Mesenchymal stem cell (in vitro differentiated cells and primary cell): Measurements from ENCODE around the gene CBX6.

Experiments
- DNase-seq: peaks from one replicate; pipeline ENCODE4 v3.0.0-alpha.2; 2013
- H2AFZ ChIP-seq: one replicate; pipeline ENCODE4 v1.6.1; 2013; ENCODE audit warnings: low read depth, mild to moderate bottlenecking, control low read depth, inconsistent platforms, low read length, moderate library complexity
- H2AK5ac ChIP-seq: 2 replicates; pipeline ENCODE4 v1.6.1; 2013; ENCODE audit warnings: low read length, moderate library complexity, mild to moderate bottlenecking, inconsistent platforms; ENCODE audit not compliant: severe bottlenecking
- H2BK120ac ChIP-seq: one replicate; pipeline ENCODE4 v1.6.1; 2013; ENCODE audit warnings: low read depth, mild to moderate bottlenecking, inconsistent platforms, low read length, moderate library complexity
- H2BK12ac ChIP-seq, 2 experiments: one replicate each; pipeline ENCODE4 v1.6.1; 2013; ENCODE audit warnings: inconsistent platforms in 2 of 2, low read length in 2 of 2, mild to moderate bottlenecking in 2 of 2, moderate library complexity in 2 of 2, control low read depth in 1 of 2
- H2BK15ac ChIP-seq: one replicate; pipeline ENCODE4 v1.6.1; 2013; ENCODE audit warnings: mild to moderate bottlenecking, low read depth, inconsistent platforms; ENCODE audit not compliant: poor library complexity, severe bottlenecking
- H2BK5ac ChIP-seq: 2 replicates; pipeline ENCODE4 v1.6.1; 2013; ENCODE audit warnings: low read depth, mild to moderate bottlenecking, low read length, control low read depth, inconsistent platforms; ENCODE audit not compliant: poor library complexity, severe bottlenecking
- H3K14ac ChIP-seq, 2 experiments: one replicate each; pipeline ENCODE4 v1.6.1; 2013; ENCODE audit warnings: inconsistent platforms in 2 of 2, low read length in 2 of 2, control low read depth in 1 of 2, mild to moderate bottlenecking in 1 of 2, moderate library complexity in 1 of 2
- H3K18ac ChIP-seq, 2 experiments: one replicate each; pipeline ENCODE4 v1.6.1; 2013; ENCODE audit warnings: inconsistent platforms in 2 of 2, low read length in 2 of 2, control low read depth in 1 of 2, low read depth in 1 of 2, mild to moderate bottlenecking in 1 of 2
- H3K23ac ChIP-seq, 2 experiments: one replicate each; pipeline ENCODE4 v1.6.1; 2013; ENCODE audit warnings: inconsistent platforms in 2 of 2, low read length in 2 of 2, mild to moderate bottlenecking in 2 of 2, moderate library complexity in 2 of 2, control low read depth in 1 of 2
- H3K27ac ChIP-seq: 2 replicates; pipeline ENCODE4 v1.5.1; 2013; ENCODE audit warnings: mild to moderate bottlenecking, moderate library complexity, low read length, control low read depth, inconsistent platforms; ENCODE audit not compliant: poor library complexity, severe bottlenecking
- H3K27me3 ChIP-seq, 2 experiments: 2 replicates each; pipeline versions ENCODE4 v1.6.1 to v1.7.0; 2013; ENCODE audit warnings: low read length in 2 of 2, mild to moderate bottlenecking in 2 of 2, moderate library complexity in 2 of 2, control low read depth in 1 of 2, inconsistent platforms in 1 of 2; ENCODE audit not compliant: control insufficient read depth in 1 of 2, insufficient read depth in 1 of 2
- H3K36me3 ChIP-seq, 2 experiments: 2 replicates each; pipeline versions ENCODE4 v1.6.1 to v1.7.0; 2013; ENCODE audit warnings: low read length in 2 of 2, control low read depth in 1 of 2, inconsistent platforms in 1 of 2, low read depth in 1 of 2, mild to moderate bottlenecking in 1 of 2; ENCODE audit not compliant: insufficient read depth in 2 of 2, control insufficient read depth in 1 of 2
- H3K4ac ChIP-seq, 2 experiments: one replicate each; pipeline ENCODE4 v1.6.1; 2013; ENCODE audit warnings: inconsistent platforms in 2 of 2, low read length in 2 of 2, mild to moderate bottlenecking in 2 of 2, moderate library complexity in 2 of 2, control low read depth in 1 of 2, low read depth in 1 of 2
- H3K4me1 ChIP-seq: 2 replicates; pipeline ENCODE4 v1.6.1; 2013; ENCODE audit warnings: low read depth, low read length, control low read depth; ENCODE audit not compliant: control insufficient read depth, insufficient read depth
- H3K4me2 ChIP-seq: 2 replicates; pipeline ENCODE4 v1.6.1; 2013; ENCODE audit warnings: low read length, mild to moderate bottlenecking, inconsistent platforms; ENCODE audit not compliant: poor library complexity, severe bottlenecking
- H3K4me3 ChIP-seq, 2 experiments: 2 replicates each; pipeline versions ENCODE4 v1.5.1 to v1.7.0; 2013; ENCODE audit warnings: low read length in 2 of 2, mild to moderate bottlenecking in 2 of 2, control low read depth in 1 of 2, low read depth in 1 of 2; ENCODE audit not compliant: insufficient read depth in 1 of 2
- H3K79me1 ChIP-seq: replicated peaks from 2 replicates; pipeline ENCODE4 v1.6.1; 2013; ENCODE audit warnings: mild to moderate bottlenecking, control low read depth, low read length, inconsistent platforms; ENCODE audit not compliant: poor library complexity, severe bottlenecking
- H3K9ac ChIP-seq: 2 replicates; pipeline ENCODE4 v1.7.0; 2013; ENCODE audit warnings: mild to moderate bottlenecking, low read length, moderate library complexity
- H3K9me3 ChIP-seq: 2 replicates; pipeline ENCODE4 v1.7.0; 2013; ENCODE audit warnings: mild to moderate bottlenecking, low read length; ENCODE audit not compliant: control insufficient read depth
- H4K8ac ChIP-seq: one replicate; pipeline ENCODE4 v1.6.1; 2013; ENCODE audit warnings: inconsistent platforms, mild to moderate bottlenecking, low read length, moderate library complexity
- H4K91ac ChIP-seq: one replicate; pipeline ENCODE4 v1.6.1; 2013; ENCODE audit warnings: mild to moderate bottlenecking, low read length, inconsistent platforms
- WGBS: methylation state at CpG from one replicate; pipeline ENCODE4 v1.1.7; 2013; ENCODE audit warnings: mixed read lengths; 5-methylcytosine and 5-hydroxymethylcytosine counted together

The CBX6 gene

GRCh38 chr22:38879961-38880360 lies 7.9 kb upstream of the CBX6 start:
- no peak overlapping the region for H3K4me2 ChIP-seq
- no peaks in the 10 kb centered on the region for H3K36me3 ChIP-seq
- no peak overlapping the region for H2AFZ ChIP-seq
- peaks cover 2% of the 10 kb centered on the region for H3K4me1 ChIP-seq
- no peak overlapping the region for H3K9ac ChIP-seq
- H3K27ac ChIP-seq: no peak overlapping the region
- H2BK120ac ChIP-seq: no peak overlapping the region
- no peak for DNase-seq
- no peak overlapping the region for H3K23ac ChIP-seq
- peaks cover 4% of the 10 kb centered on the region for H3K9me3 ChIP-seq
- peaks cover 2 to 51% of the 10 kb centered on the region in 2 experiments for H3K27me3 ChIP-seq
- H4K8ac ChIP-seq: no peak overlapping the region
- no peak overlapping the region for H3K14ac ChIP-seq
- H2AK5ac ChIP-seq: no peak overlapping the region
- no peaks in the 10 kb centered on the region for H3K79me1 ChIP-seq
- no peak overlapping the region for H2BK12ac ChIP-seq
- H3K18ac ChIP-seq: no peak overlapping the region
- no peak overlapping the region for H2BK5ac ChIP-seq
- 67% methylated on average over 2 of the region's 5 CpGs for WGBS
- H2BK15ac ChIP-seq: no peak overlapping the region
- H3K4ac ChIP-seq: no peak overlapping the region
- no peak overlapping the region for H4K91ac ChIP-seq
- no peak overlapping the region for H3K4me3 ChIP-seq

- Histone ChIP-seq H3K36me3 (no peaks in the 10 kb centered on the region), H3K4me2 (no peak overlapping the region), H2AFZ (no peak overlapping the region), H3K27me3 (peaks cover 5 to 49% of the 10 kb centered on the region in 2 experiments), H2BK15ac (no peak overlapping the region), H4K8ac (no peak overlapping the region), H2BK120ac (no peak overlapping the region), H3K14ac (no peak overlapping the region), H3K23ac (peak overlapping the region in 1 of 2 experiments; percentile 55), H3K9ac (no peak overlapping the region), H3K4ac (no peak overlapping the region), H3K79me1 (no peaks in the 10 kb centered on the region), H2AK5ac (no peak overlapping the region), H3K27ac (no peak overlapping the region), H2BK5ac (no peak overlapping the region), H3K4me3 (no peak overlapping the region), H2BK12ac (no peak overlapping the region), H3K4me1 (peaks cover 2% of the 10 kb centered on the region), H4K91ac (no peak overlapping the region), H3K18ac (no peak overlapping the region), H3K9me3 (peaks cover 4% of the 10 kb centered on the region)
- 80% methylated on average over 3 of the region's 5 CpGs for WGBS
- no peak for DNase-seq
These were observed 7.2 kb upstream of the CBX6 start for GRCh38 chr22:38879108-38879729.

- Histone ChIP-seq H2AFZ (no peak overlapping the region), H2AK5ac (no peak overlapping the region), H4K8ac (no peak overlapping the region), H2BK120ac (no peak overlapping the region), H3K4ac (no peak overlapping the region), H3K14ac (no peak overlapping the region), H2BK15ac (no peak overlapping the region), H3K9ac (no peak overlapping the region), H3K79me1 (no peaks in the 10 kb centered on the region), H3K27ac (no peak overlapping the region), H3K9me3 (peaks cover 4% of the 10 kb centered on the region), H2BK5ac (no peak overlapping the region), H3K36me3 (no peaks in the 10 kb centered on the region), H3K18ac (no peak overlapping the region), H3K4me1 (peaks cover 4% of the 10 kb centered on the region), H3K27me3 (peaks cover 5 to 48% of the 10 kb centered on the region in 2 experiments), H3K4me2 (no peak overlapping the region), H3K4me3 (no peak overlapping the region), H2BK12ac (no peak overlapping the region), H3K23ac (no peak overlapping the region), H4K91ac (no peak overlapping the region)
- DNase-seq: no peak
- 79% methylated on average over 4 of the region's 4 CpGs for WGBS
These were observed 6.0 kb upstream of the CBX6 start for GRCh38 chr22:38878001-38878400.

- no peak overlapping the region for H2AK5ac ChIP-seq
- no peak overlapping the region for H4K8ac ChIP-seq
- no peak overlapping the region for H3K27ac ChIP-seq
- no peak overlapping the region for H2BK12ac ChIP-seq
- no peak overlapping the region for H2AFZ ChIP-seq
- H2BK5ac ChIP-seq: no peak overlapping the region
- H3K23ac ChIP-seq: no peak overlapping the region
- H3K79me1 ChIP-seq: peaks cover 5% of the 10 kb centered on the region
- H4K91ac ChIP-seq: no peak overlapping the region
- peaks cover 5 to 29% of the 10 kb centered on the region in 2 experiments for H3K27me3 ChIP-seq
- H3K4me3 ChIP-seq: no peak overlapping the region
- no peak overlapping the region for H3K9ac ChIP-seq
- no peak overlapping the region for H3K14ac ChIP-seq
- peaks cover 10% of the 10 kb centered on the region for H3K4me1 ChIP-seq
- H3K4ac ChIP-seq: no peak overlapping the region
- H2BK120ac ChIP-seq: no peak overlapping the region
- 94% methylated on average over 11 of the region's 13 CpGs for WGBS
- H3K18ac ChIP-seq: no peak overlapping the region
- no peak overlapping the region for H2BK15ac ChIP-seq
- no peak overlapping the region for H3K4me2 ChIP-seq
- H3K36me3 ChIP-seq: peaks cover 3 to 5% of the 10 kb centered on the region in 2 experiments
- no peak for DNase-seq
- peaks cover 4% of the 10 kb centered on the region for H3K9me3 ChIP-seq
These were observed 2.7 kb upstream of the CBX6 start for GRCh38 chr22:38874529-38875222.
